NCI-H2196 (cell line): Measurements from ENCODE around the gene ANKDD1B.
"Not testable (repeated sequence)": the region's sequence is repeated elsewhere in the genome, so short reads cannot be mapped to it uniquely, and the experiment has no call there.

ENCODE experiments used
- DNase-seq: peaks from one replicate; lab custom pipeline; 2025; ENCODE audit not compliant: unreplicated experiment; lab: John Stamatoyannopoulos, UW

The ANKDD1B gene

DNA sequence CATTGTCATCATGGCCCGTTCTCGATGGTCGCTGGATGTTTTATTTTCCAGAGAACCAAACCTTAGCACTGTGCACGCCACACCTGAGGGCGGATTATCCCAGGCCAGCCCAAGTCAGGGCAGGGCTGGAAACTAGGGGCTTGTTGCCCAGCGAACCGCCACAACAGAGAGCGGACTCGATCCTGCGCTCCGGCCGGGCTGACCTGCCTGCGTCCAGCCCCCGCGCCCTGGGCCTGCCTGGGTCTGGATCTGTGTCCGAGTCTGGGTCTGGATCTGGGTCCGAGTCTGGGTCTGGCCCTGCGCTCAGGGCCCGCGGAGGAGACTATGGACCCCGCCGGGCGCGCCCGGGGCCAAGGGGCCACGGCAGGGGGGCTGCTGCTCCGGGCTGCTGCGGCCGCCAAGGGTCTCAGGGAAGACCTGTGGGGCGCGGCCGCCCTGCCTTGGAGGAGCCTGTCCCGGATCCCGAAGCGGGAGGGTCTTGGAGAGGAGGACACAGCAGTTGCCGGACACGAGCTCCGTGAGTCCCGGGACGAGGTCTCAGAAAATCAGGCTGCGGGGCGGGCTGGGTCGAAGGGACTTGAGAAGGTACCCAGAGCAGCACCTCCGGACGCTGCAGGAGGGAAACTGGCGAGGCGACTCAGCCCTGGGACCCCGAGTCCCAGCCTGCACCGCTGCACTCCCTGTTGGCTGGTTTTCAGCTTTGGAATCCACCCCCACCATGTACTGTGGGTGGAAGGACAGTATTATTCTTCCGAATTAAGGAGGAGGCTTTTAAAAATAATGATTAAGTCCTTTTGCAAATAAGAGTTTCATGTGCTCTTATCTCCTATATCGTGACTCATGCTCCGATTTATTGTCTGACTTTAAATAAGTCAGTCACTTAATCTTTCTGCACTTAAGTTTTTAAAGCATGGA lies at the start of gene ANKDD1B:
ANKDD1B (plus strand) TSS at position 143 of the 915 bp plus-strand sequence; CDS start at position 325, 182 bp downstream.
- no peak for DNase-seq

GRCh38 chr5:75565991-75566709 lies 45.1 kb upstream of the ANKDD1B start:
- DNase-seq, result not testable (repeated sequence)

DNA sequence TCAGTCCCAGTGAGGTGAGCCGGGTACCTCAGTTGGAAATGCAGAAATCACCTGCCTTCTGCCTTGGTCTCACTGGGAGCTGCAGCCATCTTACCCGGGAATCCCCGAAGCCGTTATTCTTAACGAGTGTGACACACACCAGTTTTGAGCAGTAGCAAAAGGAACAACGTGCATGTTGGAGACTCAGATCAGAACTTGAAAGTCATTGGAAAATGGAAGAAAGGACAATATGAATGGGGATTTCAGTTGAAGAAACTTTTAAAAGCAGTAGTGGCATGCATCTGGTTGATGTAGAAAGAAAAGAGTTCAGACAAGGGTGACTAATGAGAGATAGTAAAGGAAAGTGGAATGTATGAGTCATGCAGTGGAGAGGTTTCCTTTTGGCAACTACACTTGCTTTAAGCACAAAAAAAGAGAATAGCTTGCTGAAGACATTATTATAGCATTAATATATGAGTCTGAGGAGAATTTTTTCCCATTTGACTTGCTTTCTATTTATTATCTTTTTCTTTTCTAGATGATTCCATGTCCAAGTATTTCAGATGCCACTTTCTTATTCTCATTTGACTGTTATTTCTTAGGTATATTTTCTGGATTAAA lies 44.4 kb upstream of the ANKDD1B start:
- DNase-seq, result peak; percentile 5

DNA sequence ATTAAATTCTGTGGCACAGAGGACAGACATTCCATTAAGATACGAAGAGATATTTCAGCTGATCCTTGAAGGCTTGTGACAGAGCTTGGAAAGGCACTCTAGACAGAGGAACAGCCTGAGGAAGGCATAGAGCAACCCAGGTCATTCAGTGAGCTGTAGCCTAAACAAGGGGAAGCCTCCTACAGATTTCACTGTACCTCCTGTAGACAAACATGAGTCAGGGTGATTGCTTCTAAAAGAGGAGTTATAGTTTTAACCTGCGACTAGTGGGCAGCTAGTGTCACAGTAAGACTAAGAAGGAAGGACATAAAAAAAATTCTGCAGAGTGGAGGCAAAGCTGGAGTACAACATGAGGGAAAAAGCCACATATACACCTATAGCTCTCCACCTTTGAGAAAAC lies 43.5 kb upstream of the ANKDD1B start:
- no peak for DNase-seq

GRCh38 chr5:75568202-75568601 lies 43.1 kb upstream of the ANKDD1B start:
- DNase-seq, result no peak

GRCh38 chr5:75571547-75571946 lies 39.7 kb upstream of the ANKDD1B start:
- DNase-seq, result no peak

- DNase-seq, result no peak
Measured at GRCh38 chr5:75574791-75575190, 36.5 kb upstream of the ANKDD1B start.

- not testable (repeated sequence) for DNase-seq
Measured at GRCh38 chr5:75578280-75578679, 33.0 kb upstream of the ANKDD1B start.

- DNase-seq, result no peak
Measured at GRCh38 chr5:75584641-75585040, 26.6 kb upstream of the ANKDD1B start.

DNA sequence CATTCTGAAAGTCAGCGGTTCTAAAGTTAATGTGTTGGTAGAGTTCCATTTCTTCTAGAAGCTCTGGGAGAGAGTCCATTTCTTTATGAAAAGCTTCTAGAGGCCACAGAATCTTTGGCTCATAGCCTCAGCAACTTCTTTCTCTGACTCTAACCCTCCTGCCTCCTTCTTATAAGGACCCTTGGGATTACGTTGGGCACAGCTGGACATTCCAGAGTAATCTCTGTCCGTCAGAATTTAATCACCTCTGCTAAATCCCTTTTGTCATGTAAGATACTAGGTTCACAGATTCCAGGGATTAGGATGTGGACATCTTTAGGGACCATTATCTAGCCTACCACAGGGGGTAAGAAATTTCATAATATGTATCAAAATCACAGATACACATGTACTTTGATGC lies 22.6 kb upstream of the ANKDD1B start:
- DNase-seq, result no peak

DNA sequence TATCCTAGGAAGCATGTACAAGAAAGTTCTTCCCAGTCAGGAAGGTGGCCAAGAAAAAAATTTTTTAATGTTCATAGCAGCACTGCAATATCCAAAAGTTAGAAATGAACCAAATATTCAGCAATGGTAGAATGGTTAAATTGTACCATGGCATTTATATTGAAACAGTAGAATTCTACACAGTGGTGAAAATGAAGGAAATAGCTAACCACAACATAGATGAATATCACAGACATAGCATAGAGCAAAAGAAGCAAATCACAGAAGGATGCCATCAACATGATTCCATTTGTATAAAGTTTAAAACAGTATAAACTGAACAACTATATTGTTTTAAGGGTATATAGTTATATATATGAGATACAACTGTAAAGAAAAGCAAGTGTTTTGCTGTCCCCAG lies 10.7 kb upstream of the ANKDD1B start:
- DNase-seq, result no peak

- no peak for DNase-seq
Measured at GRCh38 chr5:75601567-75601966, 9.7 kb upstream of the ANKDD1B start.

- DNase-seq, result no peak
Measured at GRCh38 chr5:75601996-75602395, 9.3 kb upstream of the ANKDD1B start.

- no peak for DNase-seq
Measured at GRCh38 chr5:75603371-75603770, 7.9 kb upstream of the ANKDD1B start.

- DNase-seq, result no peak
Measured at GRCh38 chr5:75603821-75604220, 7.4 kb upstream of the ANKDD1B start.

DNA sequence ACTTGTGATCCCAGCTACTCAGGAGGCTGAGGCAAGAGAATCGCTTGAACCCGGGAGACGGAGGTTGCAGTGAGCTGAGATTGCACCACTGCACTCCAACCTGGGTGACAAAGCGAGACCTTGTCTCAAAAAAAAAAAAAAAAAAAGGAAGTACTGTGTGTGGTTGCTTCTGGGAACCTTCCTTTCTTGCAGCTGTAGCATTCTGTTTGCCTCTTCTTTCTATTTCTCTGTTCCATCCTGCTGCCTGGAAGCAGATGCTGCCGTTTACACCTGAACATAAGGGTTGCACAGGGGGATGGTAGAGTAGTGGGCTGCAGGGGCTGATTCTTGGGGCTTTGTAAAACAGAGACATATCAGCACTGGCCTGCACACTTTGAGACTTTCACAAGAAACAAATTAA lies 3.9 kb upstream of the ANKDD1B start:
- not testable (repeated sequence) for DNase-seq

- DNase-seq, result no peak
Measured at GRCh38 chr5:75608870-75609269, 2.4 kb upstream of the ANKDD1B start.

DNA sequence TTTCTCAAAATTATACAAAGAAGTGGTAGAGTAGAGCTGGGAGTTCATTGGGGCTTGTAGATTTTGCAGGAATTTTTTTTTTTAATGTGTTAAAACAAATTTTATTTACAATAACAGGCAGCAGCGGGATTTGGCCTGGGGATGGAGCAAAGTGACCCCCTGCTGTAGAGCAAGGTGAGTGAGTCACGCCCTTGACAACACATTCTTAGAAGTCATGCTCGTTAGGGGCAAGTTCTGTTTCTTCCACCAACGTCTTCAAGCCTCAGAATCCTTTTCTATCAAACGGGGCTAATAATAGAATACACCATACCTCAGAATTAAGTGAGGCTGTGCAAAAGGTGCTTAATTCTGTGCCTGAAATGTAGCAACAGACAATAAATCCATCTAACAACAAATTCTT lies 1.1 kb upstream of the ANKDD1B start:
- no peak for DNase-seq

DNA sequence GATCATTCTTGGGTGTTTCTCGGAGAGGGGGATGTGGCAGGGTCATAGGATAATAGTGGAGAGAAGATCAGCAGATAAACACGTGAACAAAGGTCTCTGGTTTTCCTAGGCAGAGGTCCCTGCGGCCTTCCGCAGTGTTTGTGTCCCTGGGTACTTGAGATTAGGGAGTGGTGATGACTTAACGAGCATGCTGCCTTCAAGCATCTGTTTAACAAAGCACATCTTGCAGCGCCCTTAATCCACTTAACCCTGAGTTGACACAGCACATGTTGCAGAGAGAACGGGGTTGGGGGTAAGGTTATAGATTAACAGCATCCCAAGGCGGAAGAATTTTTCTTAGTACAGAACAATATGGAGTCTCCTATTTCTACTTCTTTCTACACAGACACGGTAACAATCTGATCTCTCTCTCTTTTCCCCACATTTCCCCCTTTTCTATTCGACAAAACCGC lies 368 bp upstream of the ANKDD1B start:
- DNase-seq, result not testable (repeated sequence)

- DNase-seq, result no peak
Measured at GRCh38 chr5:75612226-75612569, 945 bp downstream of the ANKDD1B start.

DNA sequence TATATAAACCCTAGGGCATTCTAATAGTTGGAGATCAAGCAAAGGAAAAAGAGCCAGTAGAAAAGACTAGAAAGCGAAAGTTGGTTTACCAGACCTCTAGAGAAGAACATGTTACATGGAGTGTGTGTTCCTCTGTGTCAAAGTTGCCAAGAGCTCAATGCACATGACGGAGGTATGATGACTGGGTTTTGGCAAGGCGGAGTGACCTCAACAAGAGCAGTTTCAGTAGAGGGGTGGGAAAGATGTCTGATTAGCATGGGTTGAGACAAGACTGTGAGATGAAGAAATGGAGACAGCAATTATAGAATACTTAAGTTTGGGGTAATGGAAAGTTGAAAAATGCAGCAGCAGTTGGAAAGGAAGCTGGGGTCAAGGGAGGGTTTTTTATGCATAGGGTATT lies 1.6 kb downstream of the ANKDD1B start:
- DNase-seq, result no peak

DNA sequence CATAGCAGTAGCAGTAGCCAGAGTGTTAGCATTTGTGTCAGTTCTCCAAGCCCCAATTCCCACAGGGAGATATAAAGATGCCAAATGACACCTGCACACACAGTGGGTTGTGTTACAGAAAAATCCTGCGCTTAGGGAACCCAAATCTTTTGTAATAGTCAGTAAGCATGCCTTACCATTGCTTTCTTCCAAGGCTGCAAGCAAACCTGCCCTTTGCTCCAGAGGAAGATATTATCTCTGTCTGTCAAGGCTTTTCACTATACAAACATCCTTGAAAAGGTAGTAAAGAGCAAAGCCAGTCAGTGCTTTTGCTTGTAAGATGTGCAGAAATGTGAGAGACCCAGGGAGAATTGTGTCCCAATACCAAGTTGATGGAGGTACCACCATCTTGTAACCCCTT lies 2.9 kb downstream of the ANKDD1B start:
- no peak for DNase-seq
